HCT116 (cell line): ENCODE measurements around the gene RAD51C.

Experiments used
- CTCF ChIP-seq, 3 experiments: fragments of 200-600 bp in 1 of 3; sonication (generic) in 1 of 3; IDR thresholded peaks in 2 of 3; conservative IDR thresholded peaks in 1 of 3; 2 replicates each; pipeline ENCODE4 v1.5.1; 2012 to 2017; ENCODE audit warnings: low read depth in 2 of 3, low read length in 2 of 3, antibody characterized with exemption in 1 of 3, borderline replicate concordance in 1 of 3, control low read depth in 1 of 3, mild to moderate bottlenecking in 1 of 3, mixed read lengths in 1 of 3, mixed run types in 1 of 3, moderate library complexity in 1 of 3; ENCODE audit not compliant: insufficient read depth in 1 of 3
- EZH2 ChIP-seq: fragments of 200-600 bp; sonication (generic); IDR thresholded peaks from 2 replicates; pipeline ENCODE4 v1.6.1; 2017; ENCODE audit warnings: antibody characterized with exemption, mixed run types
- POLR2A ChIP-seq: IDR thresholded peaks from 2 replicates; pipeline ENCODE4 v1.7.0; 2011; ENCODE audit warnings: borderline replicate concordance; ENCODE audit not compliant: insufficient read depth, insufficient read length; ENCODE audit errors: extremely low read depth
- POLR2AphosphoS5 ChIP-seq: IDR thresholded peaks from 2 replicates; pipeline ENCODE4 v1.6.1; 2011; ENCODE audit warnings: mild to moderate bottlenecking, low read depth, low read length, moderate library complexity
- RAD21 ChIP-seq: IDR thresholded peaks from 2 replicates; pipeline ENCODE4 v1.6.1; 2012; ENCODE audit warnings: low read depth, mild to moderate bottlenecking
- SIN3A ChIP-seq: IDR thresholded peaks from 2 replicates; pipeline ENCODE4 v1.6.1; 2012; ENCODE audit warnings: low read depth
- SP1 ChIP-seq: IDR thresholded peaks from 2 replicates; pipeline ENCODE4 v1.6.1; 2012; ENCODE audit warnings: low read depth
- YY1 ChIP-seq: IDR thresholded peaks from 2 replicates; pipeline ENCODE4 v1.6.1; 2011; ENCODE audit warnings: low read length, low read depth, moderate library complexity, mild to moderate bottlenecking; ENCODE audit not compliant: insufficient replicate concordance; ENCODE audit errors: extremely low read depth
- ZBTB33 ChIP-seq: IDR thresholded peaks from 2 replicates; pipeline ENCODE4 v1.6.1; 2011; ENCODE audit warnings: mild to moderate bottlenecking, low read length, moderate library complexity; ENCODE audit not compliant: insufficient replicate concordance; ENCODE audit errors: extremely low read depth
- ZNF274 ChIP-seq: fragments of 200-500 bp; sonication (Bioruptor generic); IDR thresholded peaks from 2 replicates; pipeline ENCODE4 v1.6.1; 2014; ENCODE audit warnings: mild to moderate bottlenecking, low read depth, low read length, inconsistent platforms

- TF ChIP-seq CTCF (IDR thresholded peaks at IDR 0.05 in 2 of 3, conservative IDR thresholded peaks at IDR 0.05 in 1 of 3; ENCODE audit: borderline replicate concordance in 1 of 3, insufficient read depth in 1 of 3, low read depth in 2 of 3, low read length in 2 of 3) (no peak), SIN3A (no peak), YY1 (no peak), SP1 (no peak), ZBTB33 (no peak), POLR2AphosphoS5 (no peak), RAD21 (no peak), POLR2A (no peak), EZH2 (no peak), ZNF274 (no peak)
Measured at GRCh38 chr17:58699771-58700170, 7.4 kb downstream of the RAD51C start.
